K562 (cell line): ENCODE results near the gene ADAMTSL2. TPM values are rescaled to one million over a fixed set of nuclear protein-coding genes. Genes with fewer than 3 reads are reported as not detected.

Experiments
- ATAC-seq: fragments of 200-7000 bp; cut with Tn5 transposase; 3 replicates; pipeline ENCODE4 v1.9.1; 2020; ENCODE audit warnings: moderate library complexity
- BruUV-seq: library from RNA; stranded (reverse); fragments of 400-500 nt; replicated peaks from 2 replicates; lab custom pipeline; 2021; lab: Mats Ljungman, UMichigan
- CTCF ChIA-PET: fragments of 300-600 bp; formaldehyde crosslinking; extraction: SDS; loops from one replicate; lab custom pipeline; 2021; ENCODE audit warnings: low intra/inter-chr PET ratio; lab: Yijun Ruan, JAX
- POLR2A ChIA-PET: fragments of 300-600, 350-650 bp; sonication (Branson Sonifier 250); formaldehyde crosslinking; extraction: SDS; loops from one replicate; lab custom pipeline; 2021; ENCODE audit warnings: antibody characterized with exemption, inconsistent platforms; lab: Yijun Ruan, JAX
- DNase-seq, 4 experiments: peaks; one replicate each; pipeline versions ENCODE4 v3.0.0 to v3.0.0-alpha.2; 2011 to 2018; ENCODE audit warnings: low spot score in 3 of 4, mixed read lengths in 3 of 4; ENCODE audit errors: extremely low read depth in 1 of 4
- FAIRE-seq: peaks from 2 replicates; lab custom pipeline; 2011; peaks lifted over from hg19 to GRCh38; lab: Jason Lieb, UNC
- H2AFZ ChIP-seq: 2 replicates; pipeline ENCODE4 v1.6.0; 2011; ENCODE audit warnings: low read depth, low read length, control low read depth, inconsistent platforms
- H3K27ac ChIP-seq: fragments of 200-600 bp; 3 replicates; pipeline ENCODE4 v1.8.0; 2011; ENCODE audit warnings: low read depth, mild to moderate bottlenecking, control low read depth, inconsistent platforms, low read length, moderate library complexity, mixed read lengths; ENCODE audit errors: extremely low read depth
- H3K27me3 ChIP-seq, 2 experiments: fragments of 300-600 bp in 1 of 2; 2 replicates in 1 of 2; 3 replicates in 1 of 2; pipeline versions ENCODE4 v1.6.0 to v1.8.0; 2011; ENCODE audit warnings: inconsistent platforms in 2 of 2, low read length in 2 of 2, mild to moderate bottlenecking in 1 of 2, mixed read lengths in 1 of 2, moderate library complexity in 1 of 2; ENCODE audit not compliant: control insufficient read depth in 2 of 2, insufficient read depth in 2 of 2
- H3K36me3 ChIP-seq: fragments of 300-600 bp; 3 replicates; pipeline ENCODE4 v1.8.0; 2011; ENCODE audit warnings: mild to moderate bottlenecking, low read length, inconsistent platforms; ENCODE audit not compliant: control insufficient read depth, insufficient read depth
- H3K4me1 ChIP-seq, 2 experiments: fragments of 200-600 bp in 1 of 2; replicated peaks in 1 of 2; 2 replicates in 1 of 2; 3 replicates in 1 of 2; pipeline versions ENCODE4 v1.5.1 to v1.8.0; 2011; ENCODE audit warnings: inconsistent platforms in 2 of 2, low read length in 2 of 2, mild to moderate bottlenecking in 1 of 2, mixed read lengths in 1 of 2, moderate library complexity in 1 of 2; ENCODE audit not compliant: control insufficient read depth in 2 of 2, insufficient read depth in 2 of 2
- H3K4me2 ChIP-seq: 2 replicates; pipeline ENCODE4 v1.6.1; 2011; ENCODE audit warnings: low read length, control low read depth, inconsistent platforms, mixed read lengths; ENCODE audit not compliant: insufficient read depth
- H3K4me3 ChIP-seq: fragments of 200-600 bp; sonication (generic), shearing (Covaris generic); 2 replicates; pipeline ENCODE4 v1.5.1; 2016; ENCODE audit warnings: control low read depth, inconsistent platforms
- H3K79me2 ChIP-seq: fragments of 200-600 bp; 3 replicates; pipeline ENCODE4 v1.8.0; 2011; ENCODE audit warnings: low read length, inconsistent platforms; ENCODE audit not compliant: control insufficient read depth, insufficient read depth
- H3K9ac ChIP-seq, 2 experiments: 2 replicates each; pipeline versions ENCODE4 v1.6.0 to v1.6.1; 2011; ENCODE audit warnings: low read depth in 2 of 2, low read length in 2 of 2, control low read depth in 1 of 2, inconsistent platforms in 1 of 2, mild to moderate bottlenecking in 1 of 2, mixed read lengths in 1 of 2; ENCODE audit not compliant: insufficient read depth in 1 of 2
- H3K9me1 ChIP-seq: one replicate; pipeline ENCODE4 v1.6.0; 2011; ENCODE audit warnings: inconsistent platforms, mild to moderate bottlenecking, low read length, moderate library complexity; ENCODE audit not compliant: control insufficient read depth, insufficient read depth
- H3K9me3 ChIP-seq: replicated peaks from 2 replicates; pipeline ENCODE4 v1.5.1; 2011; ENCODE audit warnings: low read depth, low read length, inconsistent platforms; ENCODE audit not compliant: control insufficient read depth, insufficient read depth
- H4K20me1 ChIP-seq: replicated peaks from 2 replicates; pipeline ENCODE4 v1.6.1; 2011; ENCODE audit warnings: low read length, inconsistent platforms, mixed read lengths; ENCODE audit not compliant: control insufficient read depth, insufficient read depth
- JUN ChIP-seq, 2 experiments: sonication (generic) in 1 of 2; formaldehyde crosslinking in 1 of 2; IDR thresholded peaks; 2 replicates each; pipeline versions ENCODE4 v1.6.1 to v1.8.0; 2012 to 2022; ENCODE audit warnings: borderline replicate concordance in 2 of 2, mild to moderate bottlenecking in 2 of 2, improper control_type of control experiment in 1 of 2, low read depth in 1 of 2, low read length in 1 of 2, missing genetic modification reagents in 1 of 2
- SPI1 ChIP-seq: IDR thresholded peaks from 2 replicates; pipeline ENCODE4 v1.6.1; 2011; ENCODE audit warnings: low read depth, low read length, control low read depth, borderline replicate concordance
- STAG1 ChIP-seq: sonication (generic); formaldehyde crosslinking; IDR thresholded peaks from 2 replicates; pipeline ENCODE4 v1.5.0; 2020; ENCODE audit warnings: missing genetic modification reagents, borderline replicate concordance
- WHSC1 ChIP-seq: IDR thresholded peaks from one replicate; pipeline ENCODE4 v1.6.1; 2012; ENCODE audit warnings: low read length, control low read depth, inconsistent platforms
- WGBS: fragments of 100-300 bp; shearing (Covaris generic); methylation state at CpG from one replicate; pipeline ENCODE4 v1.1.6; 2016; ENCODE audit warnings: low coverage, mixed read lengths; ENCODE audit not compliant: insufficient coverage; ENCODE audit errors: missing lambda C conversion rate; 5-methylcytosine and 5-hydroxymethylcytosine counted together
- in situ Hi-C: fragments of 300-500 bp; cut with MboI; formaldehyde crosslinking; loops from 4 replicates; pipeline ENCODE4 v1.15.0; 2018; ENCODE audit warnings: inconsistent platforms, mixed read lengths
- intact Hi-C: fragments of 100-400 bp; cut with micrococcal nuclease; formaldehyde crosslinking; loops from 2 replicates; pipeline ENCODE4 v1.14.2; 2022
- polyA plus RNA-seq, 8 experiments: library from polyadenylated mRNA; depleted of rRNA in 4 of 8; stranded (reverse) in 5 of 8; unstranded in 3 of 8; fragments of >200 nt; fragmentation: Nextera tagmentation in 2 of 8; fragmentation: Illumina TruSeq in 1 of 8; extraction: Ambion mirVana in 2 of 8; extraction: Trizol in 1 of 8; gene quantifications; 2 replicates each; pipeline versions ENCODE4 v1.2.1 to v1.2.3, GENCODE V29; 2011 to 2014; ENCODE audit warnings: inconsistent platforms in 1 of 8, missing spikeins in 1 of 8
- total RNA-seq, 7 experiments: library from RNA; depleted of rRNA in 6 of 7; stranded (reverse); fragments of >200 nt in 6 of 7; fragmentation: Illumina TruSeq in 2 of 7; extraction: Trizol in 2 of 7; gene quantifications; 2 replicates each; pipeline versions ENCODE4 v1.2.1 to v1.2.3, GENCODE V29; 2011 to 2021; ENCODE audit warnings: low replicate concordance in 1 of 7

ADAMTSL2 gene
- total and polyA plus RNA-seq, 9 of the 15 experiments (the other 6 are each of a cell fraction or from before 2014, with no cell fraction given): 0.04 TPM; not detected in 8

- intact Hi-C loops: no loop called here
- ATAC-seq: no peak
- no peak overlapping the region for H2AFZ ChIP-seq
- 0 out of 4 replicates have a peak overlapping the region, but pooled peaks of 1 of the 2 experiments have one; percentile 42 for H3K9ac ChIP-seq
- no peak overlapping the region for H3K27ac ChIP-seq
- no peak for FAIRE-seq
- DNase-seq: no peak
- H3K9me3 ChIP-seq: no peaks in the 10 kb centered on the region
- TF ChIP-seq SPI1 (peak; percentile 65; the same call in 1 of the 2 replicates), WHSC1 (no peak), JUN (IDR thresholded peaks at IDR 0.05; ENCODE audit: borderline replicate concordance, low read depth, low read length) (no peak), JUN (CRISPR knock-in tag; IDR thresholded peaks at IDR 0.05; ENCODE audit: borderline replicate concordance) (no peak), STAG1 (CRISPR knock-in tag) (0 out of 2 replicates have a peak, but pooled peaks have one; percentile 9)
- TF ChIP-seq, all 486 proteins: peak for 2
- ChIA-PET CTCF (no interaction called here), POLR2A (interaction anchor here (0.6 to 0.8 kb wide), 2 partner anchors 33 to 88 kb away, joined by 3 read pairs; no protein-coding TSS in a partner anchor)
- no peak overlapping the region for H3K4me2 ChIP-seq
- peaks cover 32% of the 10 kb centered on the region for H4K20me1 ChIP-seq
- no peaks in the 10 kb centered on the region for H3K79me2 ChIP-seq
- BruUV-seq: no TSS peak
- peaks cover 0 to 31% of the 10 kb centered on the region in 2 experiments; a peak in 3 of 5 replicates for H3K4me1 ChIP-seq
- in situ Hi-C loops: loop anchor here (5.0 kb wide), 1 partner anchor 192 kb away; no protein-coding TSS in a partner anchor
- H3K36me3 ChIP-seq: no peaks in the 10 kb centered on the region
- H3K4me3 ChIP-seq: no peak overlapping the region
- H3K27me3 ChIP-seq: peaks cover 39 to 90% of the 10 kb centered on the region in 2 experiments
- WGBS: 4% methylated on average over 22 of the region's 22 CpGs
- H3K9me1 ChIP-seq: peaks cover 4% of the 10 kb centered on the region
These were observed 5.6 kb downstream of the ADAMTSL2 start for GRCh38 chr9:133539991-133540697.
